Suprapubic skin (tissue), 3 donors: ENCODE results near the gene POLE4.

Experiments
- POLR2A ChIP-seq, 2 donors: fragments of 450-650 bp; IDR thresholded peaks; one replicate each; pipeline ENCODE4 v1.6.1; 2017; ENCODE audit warnings: antibody characterized with exemption in 2 of 2, mild to moderate bottlenecking in 2 of 2, moderate library complexity in 2 of 2
- TF ChIP-seq, protein P1 (sequence below), 2 donors: fragments of 200-600 bp in 1 of 2; fragments of 450-650 bp in 1 of 2; sonication (generic) in 1 of 2; IDR thresholded peaks; one replicate each; pipeline ENCODE4 v1.5.1; 2016 to 2019; ENCODE audit warnings: antibody characterized with exemption in 2 of 2, mild to moderate bottlenecking in 1 of 2, moderate library complexity in 1 of 2

DNA sequence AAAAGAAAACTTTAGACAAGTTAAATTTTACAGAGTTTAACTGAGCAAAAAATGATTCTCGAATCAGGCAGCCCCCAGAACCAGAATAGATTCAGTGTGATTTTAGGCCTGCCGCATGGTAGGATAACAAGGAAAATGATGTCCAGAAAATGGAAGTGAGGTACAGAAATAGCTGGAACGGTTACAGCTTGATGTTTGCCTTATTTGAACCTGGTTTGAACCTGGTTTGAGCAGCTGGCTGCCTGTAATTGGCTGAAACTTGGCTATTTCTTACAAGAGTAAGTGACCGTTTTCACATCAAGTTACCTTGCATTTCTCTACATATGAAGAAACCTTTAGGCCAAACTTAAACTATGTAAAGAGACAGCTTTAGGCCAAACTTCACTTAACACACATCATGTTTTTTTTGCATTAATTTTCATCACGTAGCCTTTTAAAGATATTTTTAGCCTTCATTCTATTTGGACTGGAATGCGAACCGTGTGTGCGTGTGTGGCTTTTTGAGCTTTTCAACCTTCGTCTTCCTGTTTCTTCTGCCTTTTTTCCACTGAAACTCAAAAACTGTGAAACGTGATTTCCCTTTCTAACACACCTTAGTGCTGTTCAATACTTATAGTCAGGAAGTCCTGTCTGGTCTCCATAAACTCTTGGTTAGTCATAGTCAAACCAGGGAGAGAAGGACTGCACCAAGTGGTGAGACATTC lies 4.5 kb upstream of the POLE4 start:
- TF ChIP-seq, protein P1, sequence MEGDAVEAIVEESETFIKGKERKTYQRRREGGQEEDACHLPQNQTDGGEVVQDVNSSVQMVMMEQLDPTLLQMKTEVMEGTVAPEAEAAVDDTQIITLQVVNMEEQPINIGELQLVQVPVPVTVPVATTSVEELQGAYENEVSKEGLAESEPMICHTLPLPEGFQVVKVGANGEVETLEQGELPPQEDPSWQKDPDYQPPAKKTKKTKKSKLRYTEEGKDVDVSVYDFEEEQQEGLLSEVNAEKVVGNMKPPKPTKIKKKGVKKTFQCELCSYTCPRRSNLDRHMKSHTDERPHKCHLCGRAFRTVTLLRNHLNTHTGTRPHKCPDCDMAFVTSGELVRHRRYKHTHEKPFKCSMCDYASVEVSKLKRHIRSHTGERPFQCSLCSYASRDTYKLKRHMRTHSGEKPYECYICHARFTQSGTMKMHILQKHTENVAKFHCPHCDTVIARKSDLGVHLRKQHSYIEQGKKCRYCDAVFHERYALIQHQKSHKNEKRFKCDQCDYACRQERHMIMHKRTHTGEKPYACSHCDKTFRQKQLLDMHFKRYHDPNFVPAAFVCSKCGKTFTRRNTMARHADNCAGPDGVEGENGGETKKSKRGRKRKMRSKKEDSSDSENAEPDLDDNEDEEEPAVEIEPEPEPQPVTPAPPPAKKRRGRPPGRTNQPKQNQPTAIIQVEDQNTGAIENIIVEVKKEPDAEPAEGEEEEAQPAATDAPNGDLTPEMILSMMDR (IDR thresholded peaks at IDR 0.05), result no peak
- TF ChIP-seq POLR2A (IDR thresholded peaks at IDR 0.05), result no peak
